ENCODE results near the gene PLEKHJ1. TPM values are rescaled to one million over a fixed set of nuclear protein-coding genes. Genes with fewer than 3 reads are reported as not detected.
A peak's percentile ranks its signal among the peaks of the same experiment; 100 is the strongest.

The PLEKHJ1 gene
- total and polyA plus RNA-seq, 3 donors from 2014 or later = 111 to 153 (median 126) TPM

GRCh38 chr19:2247433-2248101 lies 11.4 kb upstream of the PLEKHJ1 start:
- Histone ChIP-seq H3K27me3 (no peaks in the 10 kb centered on the region), H3K9me3 (no peaks in the 10 kb centered on the region), H3K27ac (peak overlapping the region; percentile 2 to 42), H3K4me1 (peaks cover 32% of the 10 kb centered on the region), H3K36me3 (ENCODE audit: low read depth, missing control alignments) (no peaks in the 10 kb centered on the region), H3K4me3 (no peak overlapping the region)
- no peak for TF ChIP-seq CTCF (IDR thresholded peaks at IDR 0.05)
- no peak for TF ChIP-seq POLR2A (IDR thresholded peaks at IDR 0.05)
- 72 to 79% methylated on average over 19 to 22 of the region's 28 CpGs for WGBS, 2 donors
- intact Hi-C loops (cut with DNase I; ENCODE audit: low total_unique reads) = no loop called here
- no peak for DNase-seq

GRCh38 chr19:2246801-2247361 lies 10.8 kb upstream of the PLEKHJ1 start:
- Histone ChIP-seq H3K9me3 (no peaks in the 10 kb centered on the region), H3K4me3 (no peak overlapping the region), H3K36me3 (ENCODE audit: low read depth, missing control alignments) (no peaks in the 10 kb centered on the region), H3K4me1 (peaks cover 29% of the 10 kb centered on the region), H3K27ac (peak overlapping the region; percentile 2 to 42), H3K27me3 (no peaks in the 10 kb centered on the region)
- intact Hi-C loops (cut with DNase I; ENCODE audit: low total_unique reads) = no loop called here
- 78 to 91% methylated on average over 15 to 25 of the region's 26 CpGs for WGBS, 2 donors
- TF ChIP-seq CTCF (IDR thresholded peaks at IDR 0.05) (no peak), POLR2A (IDR thresholded peaks at IDR 0.05) (no peak)
- peak; percentile 81 for DNase-seq

- intact Hi-C loops (cut with DNase I; ENCODE audit: low total_unique reads) = no loop called here
- no peak overlapping the region for H3K4me3 ChIP-seq
- WGBS, 2 donors = 81 to 94% methylated on average over 7 to 25 of the region's 25 CpGs
- H3K36me3 ChIP-seq (ENCODE audit: low read depth, missing control alignments) = no peaks in the 10 kb centered on the region
- H3K27me3 ChIP-seq = no peaks in the 10 kb centered on the region
- no peak for DNase-seq
- H3K4me1 ChIP-seq = peaks cover 33% of the 10 kb centered on the region
- no peaks in the 10 kb centered on the region for H3K9me3 ChIP-seq
- TF ChIP-seq POLR2A (IDR thresholded peaks at IDR 0.05) (no peak), CTCF (IDR thresholded peaks at IDR 0.05) (no peak)
- H3K27ac ChIP-seq = no peak overlapping the region
Measured at GRCh38 chr19:2246014-2246620, 10.0 kb upstream of the PLEKHJ1 start.

- Histone ChIP-seq H3K27ac (no peak overlapping the region), H3K4me3 (no peak overlapping the region), H3K9me3 (no peaks in the 10 kb centered on the region), H3K36me3 (ENCODE audit: low read depth, missing control alignments) (no peaks in the 10 kb centered on the region), H3K4me1 (peaks cover 37% of the 10 kb centered on the region), H3K27me3 (no peaks in the 10 kb centered on the region)
- TF ChIP-seq CTCF (IDR thresholded peaks at IDR 0.05) = no peak
- no peak for TF ChIP-seq POLR2A (IDR thresholded peaks at IDR 0.05)
- WGBS, 2 donors = 70 to 83% methylated on average over 1 to 15 of the region's 15 CpGs
- no peak for DNase-seq
- intact Hi-C loops (cut with DNase I; ENCODE audit: low total_unique reads) = no loop called here
Measured at GRCh38 chr19:2245273-2245672, 9.1 kb upstream of the PLEKHJ1 start.
